ENCODE results near the gene PCSK4.

GRCh38 chr19:1437609-1438008 is 52.5 kb downstream of the PCSK4 start:
- TF ChIP-seq JUN (IDR thresholded peaks at IDR 0.05): no peak
- no peak for TF ChIP-seq BHLHE40 (IDR thresholded peaks at IDR 0.05; ENCODE audit: low read depth, low read length)
- no peak for TF ChIP-seq EP300 (IDR thresholded peaks at IDR 0.05)
- no peak for TF ChIP-seq CHD2 (IDR thresholded peaks at IDR 0.05; ENCODE audit: low read length, partially characterized antibody)
- TF ChIP-seq NFE2L2 (conservative IDR thresholded peaks at IDR 0.05; ENCODE audit: low read length): no peak
- no peak for TF ChIP-seq POLR2A (IDR thresholded peaks at IDR 0.05; ENCODE audit: low read length)
- TF ChIP-seq MAFK (IDR thresholded peaks at IDR 0.05; ENCODE audit: partially characterized antibody): no peak
- no peak for TF ChIP-seq MYC (IDR thresholded peaks at IDR 0.05; ENCODE audit: borderline replicate concordance, low read length)
- no peak for TF ChIP-seq POLR2AphosphoS2 (conservative IDR thresholded peaks at IDR 0.05; ENCODE audit: low read length)
- TF ChIP-seq CTCF (IDR thresholded peaks at IDR 0.05): no peak
- TF ChIP-seq CBX2 (IDR thresholded peaks at IDR 0.05; ENCODE audit: borderline replicate concordance, low read depth): no peak
- TF ChIP-seq MAZ (IDR thresholded peaks at IDR 0.05; ENCODE audit: borderline replicate concordance, low read depth, low read length): no peak
- TF ChIP-seq RCOR1 (IDR thresholded peaks at IDR 0.05; ENCODE audit: low read depth, low read length): no peak

Measured in A549 (cell line).